ENCODE results near the gene HSBP1.
A peak's percentile ranks its signal among the peaks of the same experiment; 100 is the strongest.

Gene HSBP1

GRCh38 chr16:83835586-83836566, 28.1 kb downstream of the HSBP1 start:
- WGBS, 2 experiments = 93% methylated on average over 7 to 9 of the region's 10 CpGs

GRCh38 chr16:83837566-83837965, 29.8 kb downstream of the HSBP1 start:
- Histone ChIP-seq H3K27ac (ENCODE audit: insufficient read depth, low read depth, low read length, poor library complexity, severe bottlenecking) (no peak overlapping the region), H3K36me3 (ENCODE audit: control insufficient read depth, insufficient read depth, low read length) (no peaks in the 10 kb centered on the region), H3K4me1 (ENCODE audit: control insufficient read depth, insufficient read depth, low read length) (peaks cover 16% of the 10 kb centered on the region), H3K4me3 (ENCODE audit: insufficient read depth, low read depth, low read length) (no peak overlapping the region), H3K27me3 (ENCODE audit: control insufficient read depth, insufficient read depth, low read length, poor library complexity, severe bottlenecking) (no peaks in the 10 kb centered on the region), H3K9me3 (ENCODE audit: control insufficient read depth, low read length) (no peaks in the 10 kb centered on the region)
- WGBS, 2 experiments = 87 to 96% methylated on average over 4 of the region's 4 CpGs

More at GRCh38 chr16:83835586-83836566, 28.1 kb downstream of the HSBP1 start:
- Histone ChIP-seq H3K4me3 (ENCODE audit: insufficient read depth, low read depth, low read length) (no peak overlapping the region), H3K27ac (ENCODE audit: insufficient read depth, low read depth, low read length, poor library complexity, severe bottlenecking) (no peak overlapping the region), H3K27me3 (ENCODE audit: control insufficient read depth, insufficient read depth, low read length, poor library complexity, severe bottlenecking) (no peaks in the 10 kb centered on the region), H3K4me1 (ENCODE audit: control insufficient read depth, insufficient read depth, low read length) (peaks cover 9% of the 10 kb centered on the region), H3K9me3 (ENCODE audit: control insufficient read depth, low read length) (no peaks in the 10 kb centered on the region), H3K36me3 (ENCODE audit: control insufficient read depth, insufficient read depth, low read length) (no peaks in the 10 kb centered on the region)

- H3K4me1 ChIP-seq (ENCODE audit: control insufficient read depth, insufficient read depth, low read length) = peaks cover 21% of the 10 kb centered on the region
- H3K4me3 ChIP-seq (ENCODE audit: insufficient read depth, low read depth, low read length) = no peak overlapping the region
- H3K9me3 ChIP-seq (ENCODE audit: control insufficient read depth, low read length) = no peaks in the 10 kb centered on the region
- H3K27ac ChIP-seq (ENCODE audit: insufficient read depth, low read depth, low read length, poor library complexity, severe bottlenecking) = no peak overlapping the region
- no peaks in the 10 kb centered on the region for H3K27me3 ChIP-seq (ENCODE audit: control insufficient read depth, insufficient read depth, low read length, poor library complexity, severe bottlenecking)
- 94 to 96% methylated on average over 4 of the region's 4 CpGs for WGBS, 2 experiments
- H3K36me3 ChIP-seq (ENCODE audit: control insufficient read depth, insufficient read depth, low read length) = no peaks in the 10 kb centered on the region
These were observed 30.4 kb downstream of the HSBP1 start for GRCh38 chr16:83838151-83838550.

- no peaks in the 10 kb centered on the region for H3K36me3 ChIP-seq (ENCODE audit: control insufficient read depth, insufficient read depth, low read length)
- no peak overlapping the region for H3K4me3 ChIP-seq (ENCODE audit: insufficient read depth, low read depth, low read length)
- WGBS, 2 experiments = 70 to 82% methylated on average over 2 of the region's 3 CpGs
- no peaks in the 10 kb centered on the region for H3K27me3 ChIP-seq (ENCODE audit: control insufficient read depth, insufficient read depth, low read length, poor library complexity, severe bottlenecking)
- H3K9me3 ChIP-seq (ENCODE audit: control insufficient read depth, low read length) = no peaks in the 10 kb centered on the region
- H3K4me1 ChIP-seq (ENCODE audit: control insufficient read depth, insufficient read depth, low read length) = peaks cover 27% of the 10 kb centered on the region
- H3K27ac ChIP-seq (ENCODE audit: insufficient read depth, low read depth, low read length, poor library complexity, severe bottlenecking) = no peak overlapping the region
These were observed 31.8 kb downstream of the HSBP1 start for GRCh38 chr16:83839561-83839960.

- Histone ChIP-seq H3K27ac (ENCODE audit: insufficient read depth, low read depth, low read length, poor library complexity, severe bottlenecking) (no peak overlapping the region), H3K4me3 (ENCODE audit: insufficient read depth, low read depth, low read length) (no peak overlapping the region), H3K27me3 (ENCODE audit: control insufficient read depth, insufficient read depth, low read length, poor library complexity, severe bottlenecking) (no peaks in the 10 kb centered on the region), H3K4me1 (ENCODE audit: control insufficient read depth, insufficient read depth, low read length) (peaks cover 26% of the 10 kb centered on the region), H3K36me3 (ENCODE audit: control insufficient read depth, insufficient read depth, low read length) (no peaks in the 10 kb centered on the region), H3K9me3 (ENCODE audit: control insufficient read depth, low read length) (no peaks in the 10 kb centered on the region)
- 53 to 56% methylated on average over 4 of the region's 4 CpGs for WGBS, 2 experiments
These were observed 32.4 kb downstream of the HSBP1 start for GRCh38 chr16:83840060-83840617.

- Histone ChIP-seq H3K27me3 (ENCODE audit: control insufficient read depth, insufficient read depth, low read length, poor library complexity, severe bottlenecking) (no peaks in the 10 kb centered on the region), H3K36me3 (ENCODE audit: control insufficient read depth, insufficient read depth, low read length) (no peaks in the 10 kb centered on the region), H3K4me3 (ENCODE audit: insufficient read depth, low read depth, low read length) (no peak overlapping the region), H3K27ac (ENCODE audit: insufficient read depth, low read depth, low read length, poor library complexity, severe bottlenecking) (peak overlapping the region; percentile 47), H3K4me1 (ENCODE audit: control insufficient read depth, insufficient read depth, low read length) (peaks cover 20% of the 10 kb centered on the region), H3K9me3 (ENCODE audit: control insufficient read depth, low read length) (no peaks in the 10 kb centered on the region)
- WGBS, 2 experiments = 30 to 43% methylated on average over 5 to 7 of the region's 7 CpGs
These were observed 34.5 kb downstream of the HSBP1 start for GRCh38 chr16:83842291-83842690.

- WGBS, 2 experiments = 40 to 42% methylated on average over 9 of the region's 9 CpGs
- H3K27ac ChIP-seq (ENCODE audit: insufficient read depth, low read depth, low read length, poor library complexity, severe bottlenecking) = no peak overlapping the region
These were observed 35.2 kb downstream of the HSBP1 start for GRCh38 chr16:83842756-83843507.

GRCh38 chr16:83843657-83844056, 35.9 kb downstream of the HSBP1 start:
- Histone ChIP-seq H3K4me3 (ENCODE audit: insufficient read depth, low read depth, low read length) (no peak overlapping the region), H3K9me3 (ENCODE audit: control insufficient read depth, low read length) (no peaks in the 10 kb centered on the region), H3K36me3 (ENCODE audit: control insufficient read depth, insufficient read depth, low read length) (no peaks in the 10 kb centered on the region), H3K27ac (ENCODE audit: insufficient read depth, low read depth, low read length, poor library complexity, severe bottlenecking) (no peak overlapping the region), H3K27me3 (ENCODE audit: control insufficient read depth, insufficient read depth, low read length, poor library complexity, severe bottlenecking) (no peaks in the 10 kb centered on the region), H3K4me1 (ENCODE audit: control insufficient read depth, insufficient read depth, low read length) (peaks cover 20% of the 10 kb centered on the region)
- 52 to 58% methylated on average over 10 of the region's 10 CpGs for WGBS, 2 experiments

More at GRCh38 chr16:83842756-83843507, 35.2 kb downstream of the HSBP1 start:
- Histone ChIP-seq H3K36me3 (ENCODE audit: control insufficient read depth, insufficient read depth, low read length) (no peaks in the 10 kb centered on the region), H3K9me3 (ENCODE audit: control insufficient read depth, low read length) (no peaks in the 10 kb centered on the region), H3K27me3 (ENCODE audit: control insufficient read depth, insufficient read depth, low read length, poor library complexity, severe bottlenecking) (no peaks in the 10 kb centered on the region), H3K4me3 (ENCODE audit: insufficient read depth, low read depth, low read length) (no peak overlapping the region), H3K4me1 (ENCODE audit: control insufficient read depth, insufficient read depth, low read length) (peaks cover 20% of the 10 kb centered on the region)

GRCh38 chr16:83845263-83845662, 37.5 kb downstream of the HSBP1 start:
- H3K4me3 ChIP-seq (ENCODE audit: insufficient read depth, low read depth, low read length) = no peak overlapping the region
- no peaks in the 10 kb centered on the region for H3K9me3 ChIP-seq (ENCODE audit: control insufficient read depth, low read length)
- H3K27ac ChIP-seq (ENCODE audit: insufficient read depth, low read depth, low read length, poor library complexity, severe bottlenecking) = no peak overlapping the region
- peaks cover 20% of the 10 kb centered on the region for H3K4me1 ChIP-seq (ENCODE audit: control insufficient read depth, insufficient read depth, low read length)
- 94% methylated on average over 8 of the region's 8 CpGs for WGBS, 2 experiments
- no peaks in the 10 kb centered on the region for H3K36me3 ChIP-seq (ENCODE audit: control insufficient read depth, insufficient read depth, low read length)
- H3K27me3 ChIP-seq (ENCODE audit: control insufficient read depth, insufficient read depth, low read length, poor library complexity, severe bottlenecking) = no peaks in the 10 kb centered on the region

Measured in ectodermal cell (in vitro differentiated cells).